Measurements from ENCODE around the gene GALNT13. TPM values are rescaled to one million over a fixed set of nuclear protein-coding genes. Genes with fewer than 3 reads are reported as not detected.

Gene GALNT13
- total RNA-seq, 2 experiments from 2014 or later: not detected

- Histone ChIP-seq H3K36me3 (ENCODE audit: insufficient read depth, low read length) (no peaks in the 10 kb centered on the region), H3K4me3 (ENCODE audit: low read length) (no peak overlapping the region), H3K27me3 (ENCODE audit: control insufficient read depth in 1 of 2, insufficient read depth in 2 of 2, low read length in 2 of 2) (no peaks in the 10 kb centered on the region), H3K27ac (ENCODE audit: low read depth in 1 of 2, low read length in 2 of 2) (no peak overlapping the region), H3K4me1 (ENCODE audit: insufficient read depth, low read length) (no peaks in the 10 kb centered on the region), H3K9me3 (ENCODE audit: control insufficient read depth in 1 of 2, insufficient read depth in 1 of 2, low read length in 2 of 2) (peaks cover 0 to 8% of the 10 kb centered on the region in 2 experiments)
- DNase-seq (no peak), ATAC-seq (ENCODE audit: poor library complexity) (no peak)
- no peak for TF ChIP-seq CTCF (IDR thresholded peaks at IDR 0.05)
- Mint-ChIP-seq H3K36me3 (ENCODE audit: low read depth) (no peaks in the 10 kb centered on the region), H3K4me3 (no peak overlapping the region), H3K4me1 (ENCODE audit: low read depth) (no peaks in the 10 kb centered on the region), H3K27ac (no peak overlapping the region), H3K27me3 (no peaks in the 10 kb centered on the region), H3K9me3 (peaks cover 15% of the 10 kb centered on the region)
- intact Hi-C loops (cut with DNase I, micrococcal nuclease): no loop called here
- ChIA-PET CTCF (no interaction called here), POLR2A (no interaction called here)
These were observed 95.7 kb downstream of the GALNT13 start for GRCh38 chr2:153967248-153967973.

GRCh38 chr2:153971250-153971649, 99.5 kb downstream of the GALNT13 start:
- Histone ChIP-seq H3K27ac (ENCODE audit: low read depth in 1 of 2, low read length in 2 of 2) (no peak overlapping the region), H3K4me1 (ENCODE audit: insufficient read depth, low read length) (no peaks in the 10 kb centered on the region), H3K4me3 (ENCODE audit: low read length) (no peak overlapping the region), H3K9me3 (ENCODE audit: control insufficient read depth in 1 of 2, insufficient read depth in 1 of 2, low read length in 2 of 2) (peaks cover 0 to 7% of the 10 kb centered on the region in 2 experiments), H3K36me3 (ENCODE audit: insufficient read depth, low read length) (no peaks in the 10 kb centered on the region), H3K27me3 (ENCODE audit: control insufficient read depth in 1 of 2, insufficient read depth in 2 of 2, low read length in 2 of 2) (no peaks in the 10 kb centered on the region)
- ChIA-PET CTCF (no interaction called here), POLR2A (no interaction called here)
- Mint-ChIP-seq H3K36me3 (ENCODE audit: low read depth) (no peaks in the 10 kb centered on the region), H3K9me3 (peaks cover 6% of the 10 kb centered on the region), H3K27me3 (no peaks in the 10 kb centered on the region), H3K27ac (no peak overlapping the region), H3K4me1 (ENCODE audit: low read depth) (no peaks in the 10 kb centered on the region), H3K4me3 (no peak overlapping the region)
- no peak for ATAC-seq (ENCODE audit: poor library complexity)
- TF ChIP-seq CTCF (IDR thresholded peaks at IDR 0.05): no peak
- no peak for DNase-seq
- intact Hi-C loops (cut with DNase I, micrococcal nuclease): no loop called here

GRCh38 chr2:153971855-153972254, 100.1 kb downstream of the GALNT13 start:
- peaks cover 6% of the 10 kb centered on the region for H3K9me3 Mint-ChIP-seq
- no peak for TF ChIP-seq CTCF (IDR thresholded peaks at IDR 0.05)
- CTCF ChIA-PET: no interaction called here
- intact Hi-C loops (cut with DNase I, micrococcal nuclease): no loop called here
- no peak overlapping the region for H3K4me3 Mint-ChIP-seq
- H3K27me3 Mint-ChIP-seq: no peaks in the 10 kb centered on the region
- Histone ChIP-seq H3K36me3 (ENCODE audit: insufficient read depth, low read length) (no peaks in the 10 kb centered on the region), H3K4me3 (ENCODE audit: low read length) (no peak overlapping the region), H3K27ac (ENCODE audit: low read depth in 1 of 2, low read length in 2 of 2) (no peak overlapping the region), H3K27me3 (ENCODE audit: control insufficient read depth in 1 of 2, insufficient read depth in 2 of 2, low read length in 2 of 2) (no peaks in the 10 kb centered on the region), H3K9me3 (ENCODE audit: control insufficient read depth in 1 of 2, insufficient read depth in 1 of 2, low read length in 2 of 2) (peaks cover 0 to 4% of the 10 kb centered on the region in 2 experiments), H3K4me1 (ENCODE audit: insufficient read depth, low read length) (no peaks in the 10 kb centered on the region)
- no peaks in the 10 kb centered on the region for H3K4me1 Mint-ChIP-seq (ENCODE audit: low read depth)
- no peaks in the 10 kb centered on the region for H3K36me3 Mint-ChIP-seq (ENCODE audit: low read depth)
- ATAC-seq (ENCODE audit: poor library complexity) (no peak), DNase-seq (no peak)
- POLR2A ChIA-PET: no interaction called here
- no peak overlapping the region for H3K27ac Mint-ChIP-seq
